A673 (cell line): Measurements from ENCODE around the gene CCDC85C.

ENCODE experiments used
- CTCF ChIP-seq: fragments of 300-800, 200-600 bp; sonication (generic); conservative IDR thresholded peaks from 2 replicates; pipeline ENCODE4 v1.5.1; 2017; ENCODE audit warnings: low read depth, mild to moderate bottlenecking, antibody characterized with exemption, low read length, moderate library complexity, mixed read lengths
- EZH2 ChIP-seq: fragments of 200-600 bp; sonication (generic); IDR thresholded peaks from 2 replicates; pipeline ENCODE4 v1.6.1; 2017; ENCODE audit warnings: borderline replicate concordance, low read depth, mild to moderate bottlenecking, mixed read lengths, antibody characterized with exemption, low read length; ENCODE audit not compliant: poor library complexity, severe bottlenecking

DNA sequence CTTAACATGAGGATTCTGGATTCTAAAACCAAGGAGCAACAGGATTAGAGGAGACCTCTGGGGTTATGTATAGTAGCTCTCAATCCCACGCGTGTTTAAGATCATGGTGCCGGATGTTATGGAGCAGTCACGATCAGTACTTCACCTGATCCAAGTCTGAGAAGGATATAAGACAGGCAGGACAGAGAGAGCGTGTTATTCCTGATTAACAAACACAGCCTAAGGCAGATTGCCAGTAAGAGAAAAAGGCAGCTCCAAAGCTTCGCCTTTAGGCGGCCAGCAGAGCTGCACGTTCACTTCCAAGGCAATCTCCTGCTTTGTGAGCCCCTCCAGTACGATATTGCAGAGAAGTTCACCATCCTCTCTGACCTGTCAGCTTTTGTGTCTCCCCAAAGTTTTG, 128.8 kb downstream of the CCDC85C start:
- no peak for TF ChIP-seq CTCF
- TF ChIP-seq EZH2: no peak
